ENCODE data around the gene RAB4B. TPM values are rescaled to one million over a fixed set of nuclear protein-coding genes. Genes with fewer than 3 reads are reported as not detected.
"Not testable (repeated sequence)": the region's sequence is repeated elsewhere in the genome, so short reads cannot be mapped to it uniquely, and the experiment has no call there.

Gene RAB4B
- total RNA-seq, 1 donor = 13.8 TPM

DNA sequence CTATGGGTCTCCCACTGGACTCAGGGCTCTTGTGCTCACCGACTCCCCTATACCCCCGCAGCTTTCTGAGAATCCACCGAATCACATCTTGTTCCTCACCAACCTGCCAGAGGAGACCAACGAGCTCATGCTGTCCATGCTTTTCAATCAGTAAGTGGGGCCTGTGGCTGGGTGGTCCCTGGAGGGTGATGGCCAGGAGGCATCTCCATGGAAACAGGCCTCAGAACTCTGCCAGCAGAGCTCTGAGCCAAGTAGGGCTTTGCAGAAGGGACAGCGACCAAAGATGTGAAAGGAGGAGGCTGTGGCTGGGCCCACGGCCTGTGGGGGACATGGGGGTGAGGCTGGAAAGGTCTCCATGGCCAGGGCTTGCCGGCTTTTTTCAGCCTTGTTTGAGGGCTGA lies 14.5 kb upstream of the RAB4B start:
- Histone ChIP-seq H2AFZ (ENCODE audit: low read length) (no peak overlapping the region), H3K4me3 (ENCODE audit: insufficient read depth, low read length) (no peak overlapping the region), H3K4me2 (ENCODE audit: insufficient read depth, low read length) (no peak overlapping the region), H3K4me1 (ENCODE audit: insufficient read depth, low read length) (no peaks in the 10 kb centered on the region), H3K79me2 (ENCODE audit: insufficient read depth, low read length) (peaks cover 4% of the 10 kb centered on the region), H3K9me3 (ENCODE audit: low read depth, low read length) (no peaks in the 10 kb centered on the region), H3K36me3 (ENCODE audit: insufficient read depth, low read length) (peaks cover 70% of the 10 kb centered on the region), H4K20me1 (ENCODE audit: insufficient read depth, low read length) (no peaks in the 10 kb centered on the region), H3K27me3 (ENCODE audit: insufficient read depth, low read length) (no peaks in the 10 kb centered on the region), H3K27ac (ENCODE audit: low read depth, low read length) (no peak overlapping the region)
- peak; percentile 17 for DNase-seq (ENCODE audit: insufficient read length, low spot score, missing footprints)
- TF ChIP-seq CTCF (IDR thresholded peaks at IDR 0.05; ENCODE audit: extremely low read depth, low read depth, low read length) = no peak

GRCh38 chr19:40763963-40764362 lies 14.1 kb upstream of the RAB4B start:
- Histone ChIP-seq H3K4me3 (ENCODE audit: insufficient read depth, low read length) (no peak overlapping the region), H3K27me3 (ENCODE audit: insufficient read depth, low read length) (no peaks in the 10 kb centered on the region), H3K4me1 (ENCODE audit: insufficient read depth, low read length) (no peaks in the 10 kb centered on the region), H3K79me2 (ENCODE audit: insufficient read depth, low read length) (peaks cover 4% of the 10 kb centered on the region), H3K9me3 (ENCODE audit: low read depth, low read length) (no peaks in the 10 kb centered on the region), H3K27ac (ENCODE audit: low read depth, low read length) (no peak overlapping the region), H4K20me1 (ENCODE audit: insufficient read depth, low read length) (no peaks in the 10 kb centered on the region), H3K4me2 (ENCODE audit: insufficient read depth, low read length) (no peak overlapping the region), H3K36me3 (ENCODE audit: insufficient read depth, low read length) (peaks cover 67% of the 10 kb centered on the region), H2AFZ (ENCODE audit: low read length) (no peak overlapping the region)
- peak; percentile 36 for DNase-seq (ENCODE audit: insufficient read length, low spot score, missing footprints)
- TF ChIP-seq CTCF (IDR thresholded peaks at IDR 0.05; ENCODE audit: extremely low read depth, low read depth, low read length) = no peak

DNA sequence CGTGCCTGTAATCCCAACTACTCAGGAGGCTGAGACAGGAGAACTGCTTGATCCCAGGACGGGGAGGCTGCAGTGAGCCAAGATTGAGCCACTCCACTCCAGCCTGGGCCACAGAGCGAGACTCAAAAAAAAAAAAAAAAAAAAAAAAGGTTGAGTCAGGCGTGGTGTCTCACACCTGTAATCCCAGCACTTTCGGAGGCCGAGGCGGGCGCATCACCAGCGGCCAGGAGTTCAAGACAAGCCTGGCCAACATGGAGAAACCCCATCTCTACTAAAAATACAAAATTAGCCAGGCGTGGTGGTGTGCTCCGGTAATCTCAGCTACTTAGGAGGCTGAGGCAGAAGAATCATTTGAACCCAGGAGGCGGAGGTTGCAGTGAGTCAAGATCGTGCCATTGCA lies 11.7 kb upstream of the RAB4B start:
- not testable (repeated sequence) for H4K20me1 ChIP-seq (ENCODE audit: insufficient read depth, low read length); H3K4me3 ChIP-seq (ENCODE audit: insufficient read depth, low read length); H3K79me2 ChIP-seq (ENCODE audit: insufficient read depth, low read length); H3K27me3 ChIP-seq (ENCODE audit: insufficient read depth, low read length); H2AFZ ChIP-seq (ENCODE audit: low read length); H3K4me2 ChIP-seq (ENCODE audit: insufficient read depth, low read length); H3K27ac ChIP-seq (ENCODE audit: low read depth, low read length); H3K9me3 ChIP-seq (ENCODE audit: low read depth, low read length); DNase-seq (ENCODE audit: insufficient read length, low spot score, missing footprints); H3K4me1 ChIP-seq (ENCODE audit: insufficient read depth, low read length)
- peaks cover 45% of the 10 kb centered on the region for H3K36me3 ChIP-seq (ENCODE audit: insufficient read depth, low read length)

GRCh38 chr19:40768869-40769268 lies 9.2 kb upstream of the RAB4B start:
- H4K20me1 ChIP-seq (ENCODE audit: insufficient read depth, low read length) = no peaks in the 10 kb centered on the region
- H3K4me3 ChIP-seq (ENCODE audit: insufficient read depth, low read length) = no peak overlapping the region
- no peak overlapping the region for H3K27ac ChIP-seq (ENCODE audit: low read depth, low read length)
- no peak overlapping the region for H3K4me2 ChIP-seq (ENCODE audit: insufficient read depth, low read length)
- peaks cover 21% of the 10 kb centered on the region for H3K36me3 ChIP-seq (ENCODE audit: insufficient read depth, low read length)
- H3K79me2 ChIP-seq (ENCODE audit: insufficient read depth, low read length) = no peaks in the 10 kb centered on the region
- peak overlapping the region; percentile 50 for H2AFZ ChIP-seq (ENCODE audit: low read length)
- no peaks in the 10 kb centered on the region for H3K9me3 ChIP-seq (ENCODE audit: low read depth, low read length)
- peak; percentile 30 for DNase-seq (ENCODE audit: insufficient read length, low spot score, missing footprints)
- H3K27me3 ChIP-seq (ENCODE audit: insufficient read depth, low read length) = no peaks in the 10 kb centered on the region
- no peaks in the 10 kb centered on the region for H3K4me1 ChIP-seq (ENCODE audit: insufficient read depth, low read length)
- no peak for TF ChIP-seq CTCF (IDR thresholded peaks at IDR 0.05; ENCODE audit: extremely low read depth, low read depth, low read length)

DNA sequence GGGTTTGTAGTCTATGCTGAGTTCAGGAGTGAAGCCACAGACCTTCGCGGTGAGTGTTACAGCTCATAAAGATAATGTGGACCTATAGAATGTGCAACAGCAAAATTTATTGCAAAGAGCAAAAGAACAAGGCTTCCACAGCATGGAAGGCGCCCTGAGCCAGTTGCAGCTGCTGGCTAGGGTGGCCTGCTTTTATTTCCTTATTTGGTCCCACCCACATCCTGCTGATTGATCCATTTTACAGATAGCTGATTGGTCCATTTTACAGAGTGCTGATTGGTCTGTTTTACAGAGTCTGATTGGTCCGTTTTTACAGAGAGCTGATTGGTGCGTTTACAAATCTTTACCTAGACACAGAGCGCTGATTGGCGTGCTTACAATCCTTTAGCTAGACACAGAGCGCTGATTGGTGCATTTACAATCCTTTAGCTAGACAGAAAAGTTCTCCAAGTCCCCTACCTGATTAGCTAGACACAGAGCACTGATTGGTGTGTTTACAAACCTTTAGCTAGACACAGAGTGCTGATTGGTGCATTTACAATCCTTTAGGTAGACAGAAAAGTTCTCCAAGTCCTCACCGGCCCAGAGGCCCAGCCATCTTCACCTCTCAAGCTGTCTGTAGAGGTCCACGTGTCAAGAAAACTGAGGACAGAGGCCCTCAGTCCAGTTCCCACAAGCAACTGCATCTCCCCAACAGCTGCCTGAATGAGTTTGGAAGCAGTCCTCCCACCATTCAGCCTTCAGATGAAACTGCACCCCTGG lies 6.8 kb upstream of the RAB4B start:
- H4K20me1 ChIP-seq (ENCODE audit: insufficient read depth, low read length); H3K27me3 ChIP-seq (ENCODE audit: insufficient read depth, low read length); H3K9me3 ChIP-seq (ENCODE audit: low read depth, low read length); H3K79me2 ChIP-seq (ENCODE audit: insufficient read depth, low read length); H2AFZ ChIP-seq (ENCODE audit: low read length); H3K36me3 ChIP-seq (ENCODE audit: insufficient read depth, low read length); H3K4me3 ChIP-seq (ENCODE audit: insufficient read depth, low read length); H3K4me1 ChIP-seq (ENCODE audit: insufficient read depth, low read length); DNase-seq (ENCODE audit: insufficient read length, low spot score, missing footprints); H3K27ac ChIP-seq (ENCODE audit: low read depth, low read length); H3K4me2 ChIP-seq (ENCODE audit: insufficient read depth, low read length): not testable (repeated sequence)

Measured in osteoblast (primary cell).